Superior temporal gyrus (tissue), 1 donor: Measurements from ENCODE around the gene CCDC106.
A peak's percentile ranks its signal among the peaks of the same experiment; 100 is the strongest.

Experiments
- DNase-seq: peaks from one replicate; pipeline ENCODE4 v3.0.0-alpha.2; 2016; ENCODE audit errors: extremely low spot score

CCDC106 gene

DNA sequence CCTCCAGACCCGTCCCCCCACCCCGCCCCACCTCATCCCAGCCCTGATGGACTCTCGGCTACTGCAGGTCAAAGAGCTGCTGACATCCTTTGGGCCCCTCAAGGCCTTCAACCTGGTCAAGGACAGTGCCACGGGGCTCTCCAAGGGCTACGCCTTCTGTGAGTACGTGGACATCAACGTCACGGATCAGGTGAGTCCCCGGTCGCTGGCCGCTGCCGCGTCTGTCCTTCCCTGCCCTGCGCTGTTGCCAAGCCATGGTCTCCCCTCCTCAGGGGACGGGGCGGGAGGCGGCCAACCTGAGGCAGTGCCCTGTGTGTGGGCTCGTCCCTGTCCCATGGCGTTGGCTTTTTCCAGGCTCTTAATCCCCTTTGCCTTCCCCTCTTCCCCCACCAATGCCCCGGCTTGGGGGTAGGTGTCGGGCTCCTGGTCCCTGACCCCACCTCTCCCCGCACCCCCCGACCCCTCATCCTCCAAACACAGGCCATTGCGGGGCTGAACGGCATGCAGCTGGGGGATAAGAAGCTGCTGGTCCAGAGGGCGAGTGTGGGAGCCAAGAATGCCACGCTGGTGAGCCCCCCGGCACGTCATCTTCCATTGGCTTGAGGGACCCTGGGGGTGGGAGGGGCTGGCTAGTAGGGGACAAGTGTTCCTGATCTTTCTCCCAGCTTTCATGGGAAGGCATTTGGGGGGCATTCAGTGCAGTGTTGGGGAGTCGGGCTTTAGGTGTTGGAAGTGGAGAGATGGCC is 20.8 kb downstream of the CCDC106 start:
- DNase-seq = no peak

DNA sequence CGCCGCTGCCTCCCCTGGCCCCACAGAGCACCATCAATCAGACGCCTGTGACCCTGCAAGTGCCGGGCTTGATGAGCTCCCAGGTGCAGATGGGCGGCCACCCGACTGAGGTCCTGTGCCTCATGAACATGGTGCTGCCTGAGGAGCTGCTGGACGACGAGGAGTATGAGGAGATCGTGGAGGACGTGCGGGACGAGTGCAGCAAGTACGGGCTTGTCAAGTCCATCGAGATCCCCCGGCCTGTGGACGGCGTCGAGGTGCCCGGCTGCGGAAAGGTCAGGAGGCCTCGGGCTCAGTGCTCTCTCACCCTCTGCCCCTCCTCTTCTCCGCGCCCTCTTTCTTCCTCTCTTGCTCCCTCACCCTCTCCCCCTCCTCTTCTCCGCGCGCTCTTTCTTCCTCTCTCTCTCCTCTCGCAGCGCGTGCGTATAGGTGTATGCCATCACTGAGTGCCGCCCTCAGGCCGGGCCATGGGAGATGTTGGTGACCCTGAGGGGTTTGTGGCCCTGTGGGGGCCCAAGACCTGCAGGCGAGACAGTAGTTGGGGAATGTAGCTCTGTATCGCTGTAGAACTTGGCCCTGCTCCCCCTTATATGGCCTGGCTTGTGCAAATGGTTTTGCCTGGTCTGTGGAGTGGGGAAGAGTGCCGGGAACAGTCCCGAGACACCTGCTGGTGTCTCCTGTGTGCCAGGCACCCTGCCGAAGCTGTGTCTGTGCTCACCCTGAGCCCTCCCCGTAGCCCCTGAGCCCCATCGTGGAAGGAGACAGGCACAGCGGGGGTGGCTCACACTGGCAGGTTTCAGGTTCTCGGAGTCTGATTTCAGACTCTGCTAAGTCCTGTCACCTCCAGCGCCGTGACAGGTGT is 21.6 kb downstream of the CCDC106 start:
- DNase-seq = no peak

DNA sequence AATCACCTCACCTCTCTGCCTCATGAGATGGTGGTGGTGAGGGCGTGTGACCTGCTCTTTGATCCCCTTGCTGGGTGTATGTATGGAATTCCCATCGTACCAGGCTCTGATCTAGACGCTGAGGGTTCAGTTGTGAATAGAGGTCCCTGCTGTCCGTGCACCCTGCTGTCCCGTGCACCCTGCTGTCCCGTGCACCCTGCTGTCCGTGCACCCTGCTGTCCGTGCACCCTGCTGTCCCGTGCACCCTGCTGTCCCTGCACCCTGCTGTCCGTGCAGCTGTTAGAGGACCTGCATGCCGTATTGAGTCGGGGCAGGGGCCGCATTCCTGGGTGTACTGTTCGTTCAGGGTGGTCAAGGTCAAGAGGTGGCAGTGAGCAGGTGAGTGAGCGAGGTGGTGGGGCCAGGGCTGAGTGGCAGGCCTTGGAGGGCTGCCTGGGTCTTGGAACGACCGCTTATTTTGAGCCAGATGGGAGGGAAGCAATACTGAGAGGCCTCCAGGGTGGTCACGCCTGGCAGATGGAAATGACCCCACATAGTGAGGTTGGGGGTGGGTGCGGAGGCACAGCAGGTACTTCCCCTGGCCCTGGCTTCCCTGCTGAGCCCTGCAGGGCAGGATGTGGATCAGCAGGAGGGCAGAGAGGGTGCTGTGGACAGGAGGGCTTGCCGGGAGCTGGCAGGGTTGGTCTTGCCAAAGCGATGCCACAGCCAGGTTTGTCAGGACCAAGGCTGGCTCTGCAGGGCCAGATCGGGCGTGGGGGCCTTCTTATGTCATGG is 22.5 kb downstream of the CCDC106 start:
- DNase-seq = no peak

DNA sequence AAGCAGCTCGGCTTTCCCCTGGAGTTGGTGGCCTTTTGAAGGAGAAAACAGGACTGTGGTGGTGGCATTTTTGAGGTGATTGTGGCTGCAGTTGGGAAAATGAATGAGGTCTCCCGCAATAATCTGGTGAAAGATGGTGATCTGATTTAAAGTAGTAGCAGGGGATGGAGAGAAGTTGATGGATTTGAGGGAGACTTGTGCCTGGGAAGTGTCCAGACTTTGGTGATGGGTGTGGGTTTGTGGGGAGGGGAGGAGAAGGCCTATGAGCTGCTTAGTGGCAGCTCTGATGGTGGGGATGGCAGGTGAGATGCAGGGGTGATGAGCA is 23.0 kb downstream of the CCDC106 start:
- no peak for DNase-seq

DNA sequence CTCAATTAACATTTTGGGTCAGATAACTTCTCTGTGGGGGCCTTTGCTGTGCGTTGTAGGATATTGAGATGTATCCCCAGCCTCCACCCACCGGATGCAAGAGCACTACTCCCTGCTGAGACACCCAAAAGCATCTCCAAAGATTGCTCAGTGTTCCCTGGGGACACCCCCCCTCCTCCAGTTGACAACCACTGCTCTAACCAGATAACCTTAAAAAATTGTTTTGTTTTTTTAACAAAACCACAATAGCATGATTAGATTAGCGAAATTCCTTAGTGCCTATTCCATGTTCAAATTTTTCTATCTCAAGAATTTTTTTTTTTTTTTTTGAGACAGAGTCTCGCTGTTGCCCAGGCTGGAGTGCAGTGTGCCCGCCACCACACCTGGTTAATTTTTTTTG is 24.4 kb downstream of the CCDC106 start:
- no peak for DNase-seq

DNA sequence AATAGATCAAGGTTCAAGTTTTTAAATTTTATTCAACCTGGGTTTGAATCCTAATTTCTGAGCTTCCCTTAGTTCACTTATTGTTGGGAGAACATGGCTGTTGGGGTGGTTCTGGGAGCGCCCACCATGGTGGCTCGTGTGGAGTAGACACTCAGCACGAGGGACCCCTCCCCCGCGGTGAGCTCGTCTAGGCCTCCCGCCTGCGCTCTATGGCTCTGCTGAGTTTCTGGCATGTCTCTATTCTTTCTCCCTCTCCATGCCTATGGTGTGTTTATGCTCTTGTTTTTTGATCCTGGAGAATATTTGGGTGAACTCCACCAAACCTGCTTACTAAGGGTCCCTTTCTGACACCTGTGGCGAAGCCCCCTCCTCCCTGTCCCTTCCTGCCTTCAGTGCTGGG is 25.5 kb downstream of the CCDC106 start:
- DNase-seq = no peak

DNA sequence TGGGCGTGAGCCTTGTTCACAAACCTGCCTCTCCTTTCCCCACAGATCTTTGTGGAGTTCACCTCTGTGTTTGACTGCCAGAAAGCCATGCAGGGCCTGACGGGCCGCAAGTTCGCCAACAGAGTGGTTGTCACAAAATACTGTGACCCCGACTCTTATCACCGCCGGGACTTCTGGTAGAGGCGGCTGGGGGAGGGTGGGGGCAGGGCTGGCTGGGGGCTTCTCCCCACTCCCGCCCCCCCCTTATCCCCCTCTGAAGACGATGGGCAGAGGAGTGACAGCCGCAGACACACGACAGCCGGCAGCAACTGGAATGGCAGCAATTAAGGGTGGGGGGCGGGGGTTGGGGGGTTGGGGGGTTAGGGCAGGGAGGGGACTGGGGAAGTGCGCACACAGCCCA is 25.9 kb downstream of the CCDC106 start:
- DNase-seq = no peak

DNA sequence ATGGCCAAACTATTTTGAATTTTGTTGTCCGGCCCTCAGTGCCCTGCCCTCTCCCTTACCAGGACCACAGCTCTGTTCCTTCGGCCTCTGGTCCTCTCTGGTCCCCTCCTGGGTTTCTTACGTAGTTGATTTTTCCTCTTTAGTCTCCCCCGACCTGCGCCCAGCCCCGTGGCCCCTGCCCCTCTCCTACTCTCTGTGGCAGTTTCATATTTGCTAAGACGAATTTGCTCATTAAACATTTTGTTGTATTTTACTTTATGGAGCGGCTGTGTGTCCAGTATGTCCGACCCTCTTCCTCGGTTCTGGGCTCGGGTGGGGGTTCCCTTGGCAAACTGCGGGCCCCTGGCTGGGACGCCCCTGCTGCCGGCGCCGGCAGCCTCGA is 26.4 kb downstream of the CCDC106 start:
- no peak for DNase-seq

DNA sequence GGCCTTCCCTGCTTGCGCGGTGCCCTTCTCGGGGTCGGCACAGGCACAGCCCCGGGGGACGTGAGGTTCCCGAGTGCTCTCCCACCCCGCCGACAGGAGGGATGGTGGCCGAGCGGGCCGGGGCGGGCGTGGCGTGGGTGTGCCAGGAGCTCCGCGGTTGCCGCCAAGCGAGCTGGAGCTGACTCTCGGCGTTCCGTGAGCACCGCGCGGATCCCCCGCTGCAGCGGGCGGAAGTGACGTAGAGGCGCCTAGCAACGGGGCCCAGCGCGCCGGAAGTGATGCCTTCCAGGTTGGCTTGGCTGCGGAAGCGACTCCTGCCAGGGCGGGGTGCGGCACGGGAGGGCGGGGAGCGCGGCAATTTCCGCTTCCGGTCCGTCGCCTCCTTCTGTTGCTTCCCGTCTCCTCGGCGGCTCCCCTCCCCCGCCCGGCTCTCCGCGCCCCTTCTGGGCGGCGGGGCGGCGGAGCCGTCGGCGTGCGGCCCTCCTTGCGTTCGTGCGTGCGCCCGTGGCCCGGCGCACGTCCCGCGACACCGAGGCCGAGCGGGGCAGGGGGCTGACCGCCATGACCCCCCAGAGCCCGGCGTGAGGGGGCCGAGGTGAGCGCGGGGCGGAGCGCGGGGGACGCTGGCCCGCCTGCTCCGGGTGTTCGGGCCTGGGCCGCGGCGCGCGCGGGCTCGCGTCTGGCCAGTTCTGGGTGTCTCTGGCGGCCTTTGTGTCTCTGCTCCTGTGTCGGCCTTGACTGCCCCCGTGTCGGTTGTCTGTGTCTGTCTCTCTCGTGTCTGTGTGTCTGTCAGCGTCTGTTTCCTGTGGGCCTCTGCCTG is 27.0 kb downstream of the CCDC106 start, which contains the start of gene EPN1:
Gene EPN1 (plus strand): TSS at position 386 of the 820 bp plus-strand sequence. CDS start 3,402 bp downstream, outside the sequence.
- peak; percentile 95 for DNase-seq

DNA sequence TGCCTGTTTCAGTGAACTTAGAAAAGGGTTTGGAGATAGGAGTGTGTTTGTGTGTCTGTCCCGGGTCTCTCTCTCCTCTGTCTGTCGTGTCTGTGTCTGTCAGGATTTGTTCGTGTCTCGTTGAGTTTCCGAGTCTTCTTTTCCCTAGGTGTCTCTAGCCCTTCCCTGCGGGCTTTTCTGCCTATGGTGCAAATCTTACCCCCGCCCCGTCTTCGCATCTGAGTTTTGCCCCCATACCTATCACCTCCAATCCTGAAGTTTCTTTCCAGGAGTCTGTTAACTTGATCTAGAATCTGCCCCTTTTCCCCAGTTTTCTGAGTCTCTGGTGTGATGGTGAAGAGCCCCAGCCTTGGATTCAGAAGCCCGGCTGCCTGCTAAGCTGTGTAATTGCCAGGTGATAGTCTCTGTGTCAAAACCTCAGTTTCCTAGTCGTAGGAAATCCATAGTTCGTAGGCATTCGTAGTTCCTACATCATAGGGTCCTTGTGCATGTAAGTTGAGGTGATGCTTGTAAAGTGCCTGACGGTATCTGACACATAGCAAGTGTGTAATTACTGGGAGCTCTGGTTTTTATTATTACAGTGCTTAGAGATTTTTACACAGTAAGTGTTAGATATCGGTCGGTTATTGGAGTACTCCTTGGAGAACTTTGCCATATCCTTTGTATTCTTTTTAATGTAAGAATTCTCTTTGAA is 27.8 kb downstream of the CCDC106 start:
- DNase-seq = no peak

DNA sequence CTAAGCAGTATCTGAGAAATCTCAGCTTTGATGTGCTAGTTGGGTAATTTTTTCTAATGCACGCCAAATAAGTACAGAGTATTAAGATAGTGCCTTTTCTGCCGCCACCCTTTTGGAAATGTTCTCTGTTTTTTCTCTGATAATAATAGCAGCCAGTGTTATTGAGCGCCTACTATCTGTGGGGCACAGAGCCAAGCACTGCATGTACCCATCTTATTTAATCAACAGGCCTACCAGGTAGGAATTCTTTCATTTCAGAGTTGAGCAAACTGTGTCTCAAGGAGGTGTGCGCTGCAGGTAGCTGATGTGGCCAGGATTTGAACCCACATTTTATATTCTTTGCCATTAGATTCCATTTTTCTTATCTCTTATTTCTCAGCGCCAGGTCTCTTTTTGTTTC is 28.4 kb downstream of the CCDC106 start:
- DNase-seq = no peak

DNA sequence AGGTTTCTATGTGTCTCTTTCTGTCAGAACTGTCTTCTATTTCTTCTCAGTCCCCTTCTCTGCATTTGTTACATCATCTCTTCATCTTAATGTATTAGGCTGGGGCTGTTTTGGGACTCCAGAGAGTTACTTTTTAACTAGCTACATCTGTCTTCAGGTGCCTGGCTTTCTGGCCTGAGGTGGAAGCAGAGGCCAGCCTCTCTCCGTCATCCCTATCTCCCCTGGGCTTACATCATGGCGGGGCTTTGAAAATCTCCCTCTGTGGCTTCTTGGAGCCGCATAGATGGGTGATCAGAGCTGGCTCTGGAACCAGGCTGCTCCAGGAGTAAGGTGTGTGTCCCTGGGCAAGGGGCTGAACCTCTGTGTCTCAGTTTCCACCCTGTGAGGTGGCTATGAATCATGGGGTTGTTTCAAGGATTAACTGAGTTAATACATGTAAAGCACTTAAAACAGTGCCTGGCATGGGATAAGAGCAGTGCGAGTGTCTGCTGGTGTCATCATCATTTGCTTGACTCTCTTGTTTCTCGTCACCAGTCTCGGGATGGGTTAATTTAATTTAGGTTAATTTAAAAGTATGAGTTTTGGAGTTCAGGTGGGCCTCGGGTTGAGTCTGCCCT is 29.0 kb downstream of the CCDC106 start:
- no peak for DNase-seq

DNA sequence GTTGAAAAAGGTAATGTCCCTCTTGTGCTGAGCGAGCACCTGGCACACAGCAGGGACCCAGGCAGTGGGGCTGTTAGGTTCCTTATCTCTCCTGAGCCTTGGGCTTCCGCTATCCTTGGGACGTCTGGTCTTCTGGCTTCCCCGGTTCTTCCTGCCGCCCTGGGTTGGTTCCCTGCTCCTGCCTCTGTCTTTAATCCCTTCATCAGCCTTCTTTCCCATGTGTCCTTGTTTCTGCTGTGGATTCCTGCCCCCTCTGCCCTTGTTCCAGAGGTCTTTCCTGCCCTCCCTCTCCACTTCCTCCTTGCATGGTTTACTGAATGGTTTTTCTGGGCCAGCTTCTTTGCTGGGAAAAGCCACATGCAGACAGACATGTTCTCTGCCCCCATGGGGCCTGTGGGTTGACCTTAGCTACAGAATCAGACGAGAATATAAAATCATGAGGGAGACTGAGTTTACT is 29.6 kb downstream of the CCDC106 start:
- no peak for DNase-seq

DNA sequence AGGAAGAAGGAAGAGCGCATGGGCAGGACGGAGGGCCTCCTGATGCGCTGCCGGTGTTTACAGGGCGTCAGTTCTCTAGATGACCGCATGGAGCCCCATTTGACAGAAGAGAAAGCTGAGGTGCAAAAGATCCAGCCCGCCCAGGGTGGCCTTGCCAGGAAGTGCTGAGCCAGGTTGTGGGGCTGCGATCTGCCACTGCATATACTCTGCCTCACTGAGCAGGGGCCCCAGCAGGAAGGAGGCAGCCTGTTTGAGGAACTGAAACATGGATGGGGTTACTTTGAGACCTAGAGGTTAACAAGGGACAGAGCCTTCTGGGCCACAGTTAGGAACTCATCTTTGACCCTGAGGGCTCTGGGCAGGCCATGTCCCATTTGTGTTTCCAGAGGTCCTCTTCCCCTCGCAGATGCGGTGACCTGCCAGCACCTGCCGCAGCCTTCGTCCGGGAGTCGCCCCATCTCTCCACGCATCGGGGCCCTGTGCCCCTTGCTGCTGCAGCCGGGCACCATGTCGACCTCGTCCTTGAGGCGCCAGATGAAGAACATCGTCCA is 30.2 kb downstream of the CCDC106 start:
- no peak for DNase-seq

DNA sequence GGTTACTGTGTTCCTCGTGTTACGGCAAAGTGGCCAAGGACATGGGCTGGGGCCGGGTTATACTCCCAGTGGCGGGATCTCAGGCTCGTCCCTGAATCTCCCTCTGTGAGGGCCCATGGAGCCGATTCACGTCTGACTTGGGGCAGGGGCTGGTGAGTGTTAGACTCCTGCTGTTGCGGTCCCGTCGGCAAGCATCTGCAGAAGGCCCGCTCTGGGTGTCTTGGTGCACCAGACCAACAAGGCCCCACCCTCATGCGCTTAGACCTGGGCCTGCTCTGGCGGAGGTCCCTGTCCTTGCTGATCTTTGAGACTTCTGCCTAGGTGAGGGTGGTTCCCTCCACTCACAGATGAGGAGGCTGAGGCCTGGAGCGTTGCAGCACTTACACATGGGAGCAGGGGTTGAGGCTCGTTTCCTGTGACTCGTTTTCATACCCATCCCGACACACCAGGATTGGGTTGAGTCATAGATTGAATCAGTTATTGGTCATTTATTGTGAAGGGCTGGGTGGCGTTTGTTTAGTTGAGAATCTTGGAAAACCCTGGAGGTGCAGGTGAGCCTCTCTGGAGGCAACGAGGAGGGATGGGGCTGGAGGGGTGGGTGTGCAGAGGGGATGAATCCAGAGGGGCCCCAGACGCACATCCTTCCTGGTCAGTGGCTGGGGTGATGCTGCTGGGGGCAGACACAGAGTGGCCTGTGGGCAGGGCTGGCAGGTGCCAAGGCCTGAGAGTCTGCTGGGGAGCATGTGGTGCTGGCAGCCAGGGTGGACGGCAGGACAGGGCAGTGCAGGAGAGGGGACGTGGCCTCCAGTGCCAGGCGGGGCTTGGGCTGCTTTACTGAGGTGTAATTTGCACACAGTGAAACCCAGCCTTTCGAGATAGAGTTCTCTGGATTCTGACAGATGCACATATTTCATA is 31.6 kb downstream of the CCDC106 start:
- no peak for DNase-seq

DNA sequence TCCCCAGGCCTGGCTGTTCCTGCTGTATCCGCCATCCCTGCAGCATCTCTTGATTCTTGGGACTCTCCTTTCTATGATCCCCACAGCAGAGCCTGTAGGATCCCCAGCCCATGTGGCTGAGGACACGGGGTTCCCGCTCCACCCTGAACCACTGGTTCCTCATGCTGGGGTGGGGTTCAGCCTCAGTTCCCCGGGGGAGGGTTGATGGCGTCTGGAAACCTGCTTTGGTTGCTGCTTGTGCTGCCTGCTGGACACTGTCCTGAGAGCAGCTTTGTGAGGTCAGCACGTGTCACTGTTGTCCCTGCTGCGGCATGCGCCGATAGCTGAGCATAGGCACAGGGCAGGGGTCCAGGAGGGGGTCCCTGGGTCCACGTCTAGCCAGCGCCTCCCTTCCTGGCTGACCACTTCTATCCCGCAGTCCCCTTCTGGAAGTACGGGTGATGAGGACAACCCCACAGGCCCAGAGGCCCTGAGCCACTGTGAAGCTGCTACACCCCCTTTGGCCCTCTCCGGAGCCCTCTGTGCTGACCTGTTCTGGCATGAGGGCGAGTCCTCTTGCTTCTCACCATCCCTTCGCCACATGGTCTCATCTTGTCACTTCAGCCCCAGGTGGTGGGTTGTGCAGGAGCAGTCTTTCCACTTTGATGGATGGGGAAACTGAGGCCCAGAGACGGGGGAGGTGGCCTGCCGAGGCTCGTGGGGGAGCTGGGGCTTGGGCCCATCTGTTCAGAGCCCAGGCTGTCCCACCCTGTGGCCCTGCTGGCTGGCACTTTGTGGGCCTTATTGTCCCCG is 32.5 kb downstream of the CCDC106 start:
- DNase-seq = no peak

DNA sequence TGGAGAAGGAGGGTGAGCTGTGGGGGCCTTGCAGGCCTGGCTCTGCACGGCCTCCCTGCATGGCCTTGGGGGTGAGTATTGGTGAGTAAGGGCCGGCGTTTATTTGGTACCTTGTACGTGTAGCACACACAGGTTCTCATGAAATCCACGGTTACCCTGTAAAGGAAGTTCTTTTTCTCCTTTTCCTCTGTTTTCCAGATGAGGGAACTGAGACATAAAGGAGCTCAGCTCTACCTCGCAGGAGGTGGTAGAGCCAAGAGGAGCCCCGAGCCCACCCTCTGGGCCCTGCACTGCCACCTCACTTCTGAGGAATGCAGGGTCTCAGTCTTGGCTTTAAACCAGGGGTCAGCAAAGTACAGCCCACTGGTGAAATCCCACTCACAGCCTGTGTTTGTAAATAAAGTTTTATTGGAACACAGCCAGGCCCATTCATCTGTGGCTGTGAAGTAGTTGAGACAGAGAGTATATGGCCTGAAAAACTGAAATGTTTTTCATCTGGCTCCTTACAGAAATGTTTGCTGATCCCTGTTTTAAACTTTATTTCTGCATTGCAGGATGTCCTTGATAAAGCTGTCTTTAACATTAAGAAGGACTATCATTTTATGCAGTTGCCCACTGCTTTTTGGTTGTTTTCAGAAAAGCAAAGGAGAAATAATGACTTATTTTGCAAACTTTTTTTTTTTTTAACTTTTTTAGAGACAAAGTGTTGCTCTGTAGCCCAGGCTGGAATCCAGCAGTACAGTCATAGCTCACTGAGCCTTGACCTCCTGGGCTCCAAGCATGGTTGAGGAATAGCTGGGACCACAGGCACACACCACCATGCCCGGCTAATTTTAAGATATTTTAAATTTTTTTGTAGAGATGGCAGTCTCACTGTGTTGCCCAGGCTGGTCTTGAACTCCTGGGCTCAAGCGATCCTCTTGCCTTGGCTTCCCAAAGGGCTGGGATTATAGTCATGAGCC is 33.4 kb downstream of the CCDC106 start:
- DNase-seq = no peak
